ENCODE measurements around the gene FHAD1. TPM values are rescaled to one million over a fixed set of nuclear protein-coding genes. Genes with fewer than 3 reads are reported as not detected.

FHAD1 gene
- total and polyA plus RNA-seq, 2 donors (not counting 3 experiments of a cell fraction or from before 2014, with no cell fraction given), result 0.04 to 0.69 TPM

- no peaks in the 10 kb centered on the region for H3K79me2 ChIP-seq (ENCODE audit: control insufficient read depth, insufficient read depth, low read length)
- dilution Hi-C loops (cut with MboI; ENCODE audit: extremely low pct_ligation_motif_present, low sequenced_read_pairs), result no loop called here
- H3K4me2 ChIP-seq (ENCODE audit: insufficient read depth, low read length), result no peak overlapping the region
- ChIA-PET POLR2A (no interaction called here), CTCF (interaction anchor here (0.8 to 13.1 kb wide), 13 partner anchors 12 to 304 kb away, joined by 3 to 332 read pairs (median 8); partner anchors contain the start of gene EFHD2)
- TF ChIP-seq JUN (IDR thresholded peaks at IDR 0.05; ENCODE audit: borderline replicate concordance, insufficient read depth, insufficient read length, low read depth) (no peak), POLR2AphosphoS5 (IDR thresholded peaks at IDR 0.05; ENCODE audit: insufficient read depth, low read depth, low read length) (no peak), CTCF (IDR thresholded peaks at IDR 0.05; ENCODE audit: extremely low read depth in 1 of 2, insufficient read depth in 1 of 2, low read depth in 1 of 2, low read length in 2 of 2) (no peak), MAX (IDR thresholded peaks at IDR 0.05; ENCODE audit: insufficient read depth, insufficient read length) (no peak), MYC (IDR thresholded peaks at IDR 0.05; ENCODE audit: low read depth, low read length) (no peak), EZH2 (IDR thresholded peaks at IDR 0.05; ENCODE audit: borderline replicate concordance, low read depth, low read length, severe bottlenecking) (no peak), POLR2A (IDR thresholded peaks at IDR 0.05; ENCODE audit: low read depth, low read length) (no peak)
- intact Hi-C loops (cut with micrococcal nuclease), result loop anchor here (5.0 kb wide), 1 partner anchor 305 kb away; no protein-coding TSS in a partner anchor
- H2AFZ ChIP-seq (ENCODE audit: low read depth, low read length), result no peak overlapping the region
- no peaks in the 10 kb centered on the region for H3K9me1 ChIP-seq (replicated peaks; ENCODE audit: control insufficient read depth, extremely low read depth, insufficient read depth, low read length)
- DNase-seq (ENCODE audit: low read depth, low spot score), result no peak
- FAIRE-seq, result no peak
- no peaks in the 10 kb centered on the region for H3K4me1 ChIP-seq (ENCODE audit: control insufficient read depth, extremely low read depth, insufficient read depth, low read length)
- no peak overlapping the region for H3K27ac ChIP-seq (ENCODE audit: insufficient read depth, low read depth, low read length)
- H4K20me1 ChIP-seq (replicated peaks; ENCODE audit: control insufficient read depth, extremely low read depth, insufficient read depth, low read length), result no peaks in the 10 kb centered on the region
- BruUV-seq (replicated peaks), result no TSS peak
- H3K27me3 ChIP-seq (ENCODE audit: control insufficient read depth in 2 of 2, insufficient read depth in 2 of 2, low read length in 2 of 2), result no peaks in the 10 kb centered on the region
- no peak overlapping the region for H3K4me3 ChIP-seq (replicated peaks in 1 of 3; ENCODE audit: insufficient read depth in 1 of 3, low read depth in 1 of 3, low read length in 3 of 3)
- H3K36me3 ChIP-seq (ENCODE audit: control insufficient read depth in 2 of 2, extremely low read depth in 1 of 2, insufficient read depth in 2 of 2, low read length in 2 of 2), result peaks cover 4 to 6% of the 10 kb centered on the region in 2 experiments
- no peak overlapping the region for H3K9ac ChIP-seq (replicated peaks; ENCODE audit: extremely low read depth, insufficient read depth, low read length)
- H3K9me3 ChIP-seq (replicated peaks; ENCODE audit: control insufficient read depth, insufficient read depth, low read length), result no peaks in the 10 kb centered on the region
These were observed 185.3 kb downstream of the FHAD1 start for GRCh38 chr1:15432324-15432723.

Measured in endothelial cell of umbilical vein (primary cell).